H4 (cell line): ENCODE measurements around the gene RAET1G. TPM values are rescaled to one million over a fixed set of nuclear protein-coding genes. Genes with fewer than 3 reads are reported as not detected.
A peak's percentile ranks its signal among the peaks of the same experiment; 100 is the strongest.
"Not testable (repeated sequence)": the region's sequence is repeated elsewhere in the genome, so short reads cannot be mapped to it uniquely, and the experiment has no call there.

Source experiments
- DNase-seq: peaks from one replicate; pipeline ENCODE4 v3.0.0-alpha.2; 2015; ENCODE audit warnings: low spot score
- total RNA-seq: library from RNA; depleted of rRNA; stranded (reverse); fragments of >200 nt; shearing (Covaris generic); gene quantifications from 2 replicates; pipeline ENCODE4 v1.2.3, GENCODE V29; 2014

The RAET1G gene
- total RNA-seq, 1 experiment from 2014 or later: not detected

GRCh38 chr6:149935246-149935645, 12.3 kb upstream of the RAET1G start:
- DNase-seq: no peak

- DNase-seq: peak; percentile 51
Observed at GRCh38 chr6:149934249-149935156, 11.6 kb upstream of the RAET1G start.

DNA sequence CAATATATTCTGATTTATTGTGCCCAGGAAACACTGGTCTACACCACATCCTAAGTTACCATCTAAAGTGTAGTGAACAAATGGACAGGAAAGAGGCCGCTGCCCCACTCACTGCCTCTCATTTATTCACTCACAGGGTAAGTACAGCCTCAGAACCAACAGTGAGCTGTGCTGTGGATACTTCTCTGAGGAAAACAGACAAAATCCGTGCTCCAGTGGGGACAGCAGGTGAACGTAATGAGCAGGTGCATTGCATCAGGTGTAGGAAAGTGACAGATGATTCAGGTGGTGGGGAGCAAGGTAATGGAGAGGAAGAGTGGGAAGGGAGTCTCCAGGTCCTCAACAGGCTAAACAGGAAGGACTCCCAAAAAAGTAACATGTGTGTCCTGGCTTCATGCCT, 10.5 kb upstream of the RAET1G start:
- DNase-seq: no peak

DNA sequence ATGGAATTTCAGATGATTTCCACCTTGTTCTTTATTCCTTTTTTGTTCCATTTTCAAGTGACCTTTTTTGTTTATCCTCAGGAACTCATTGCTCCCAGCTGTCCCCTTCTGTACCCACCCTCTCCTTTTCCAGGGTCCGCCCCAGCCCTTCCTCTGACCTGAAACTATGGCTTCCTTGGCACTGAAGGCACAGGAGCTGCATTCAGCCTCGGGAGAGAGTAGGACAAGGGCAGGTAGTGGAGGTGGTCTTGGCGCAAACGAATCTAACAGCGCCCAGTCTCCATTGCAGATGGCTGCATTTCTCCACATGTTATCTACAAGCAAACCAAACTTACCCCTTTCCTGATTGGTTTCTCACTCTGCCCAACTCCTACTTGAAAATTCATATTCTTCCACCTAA, 10.1 kb upstream of the RAET1G start:
- no peak for DNase-seq

DNA sequence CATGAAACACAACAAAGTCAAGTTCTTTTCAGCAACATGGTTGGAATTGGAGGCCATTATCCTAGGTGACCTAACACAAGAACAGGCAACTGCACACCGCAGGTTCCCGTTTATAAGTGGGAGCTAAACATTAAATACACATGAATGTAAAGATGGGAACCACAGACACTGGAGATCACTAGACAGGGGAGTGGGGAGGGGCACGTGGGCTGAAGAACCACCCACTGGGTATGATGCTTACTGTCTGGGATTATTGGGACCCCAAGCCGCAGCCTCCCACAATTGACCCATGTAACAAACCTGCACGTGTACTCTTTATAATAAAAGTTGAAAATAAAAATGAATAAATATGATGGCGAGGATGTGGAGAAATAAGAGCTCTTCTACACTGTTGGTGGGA, 8.6 kb upstream of the RAET1G start:
- no peak for DNase-seq

- DNase-seq: no peak
Observed at GRCh38 chr6:149929422-149929821, 6.5 kb upstream of the RAET1G start.

DNA sequence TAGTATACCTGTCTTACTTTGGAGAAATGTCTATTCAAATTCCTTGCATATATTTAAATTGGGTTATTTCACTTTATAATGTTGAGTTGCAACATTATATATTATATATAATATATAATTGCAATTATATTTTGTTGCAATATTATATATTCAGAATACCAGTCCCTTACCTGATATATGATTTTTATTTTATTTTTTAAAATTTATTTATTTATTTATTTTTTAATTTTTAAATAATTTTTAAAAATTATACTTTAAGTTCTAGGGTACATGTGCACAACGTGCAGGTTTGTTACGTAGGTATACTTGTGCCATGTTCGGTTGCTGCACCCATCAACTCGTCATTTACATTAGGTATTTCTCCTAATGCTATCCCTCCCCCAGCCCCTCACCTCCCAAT, 4.1 kb upstream of the RAET1G start:
- not testable (repeated sequence) for DNase-seq

DNA sequence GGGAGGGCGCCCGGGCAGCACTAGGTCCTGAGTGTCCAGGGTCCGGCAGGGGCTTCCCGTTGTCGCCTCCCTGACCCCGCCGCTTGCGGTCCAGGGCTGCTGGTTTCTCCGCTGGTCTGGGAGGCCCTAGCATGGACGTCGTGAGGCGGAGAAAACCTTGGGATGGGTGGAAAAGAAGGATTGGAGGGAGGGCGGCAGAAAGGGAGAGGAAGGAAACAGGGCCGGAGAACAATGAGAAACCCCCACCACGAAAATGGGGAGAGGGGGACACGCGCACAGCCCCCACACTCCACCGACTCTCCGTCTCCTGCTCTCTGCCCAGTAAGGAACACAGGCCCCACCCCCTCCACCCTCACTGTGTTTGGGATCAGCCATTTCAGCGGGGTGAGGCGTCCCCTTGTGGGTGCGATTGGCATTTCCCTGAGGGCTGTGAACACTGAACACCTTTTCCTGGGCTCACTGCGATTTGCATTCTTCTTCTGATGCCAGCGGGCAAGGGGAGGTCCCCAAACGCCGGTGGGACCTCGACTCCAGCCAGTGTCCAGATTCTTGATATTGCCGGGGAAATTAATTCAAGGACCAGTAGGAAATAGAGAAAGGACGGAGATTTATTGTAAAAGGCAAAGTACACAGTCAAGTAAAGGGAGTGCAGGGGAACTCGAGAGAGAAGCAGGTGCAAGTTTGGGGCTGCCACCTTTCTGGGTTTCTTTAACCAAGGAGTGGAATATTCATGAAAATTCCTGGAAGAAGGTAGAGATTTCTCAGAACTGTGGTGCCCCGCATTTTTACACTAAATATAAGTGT, 3.3 kb upstream of the RAET1G start:
- DNase-seq: peak; percentile 58

GRCh38 chr6:149925253-149925973, 2.5 kb upstream of the RAET1G start:
- DNase-seq: no peak

DNA sequence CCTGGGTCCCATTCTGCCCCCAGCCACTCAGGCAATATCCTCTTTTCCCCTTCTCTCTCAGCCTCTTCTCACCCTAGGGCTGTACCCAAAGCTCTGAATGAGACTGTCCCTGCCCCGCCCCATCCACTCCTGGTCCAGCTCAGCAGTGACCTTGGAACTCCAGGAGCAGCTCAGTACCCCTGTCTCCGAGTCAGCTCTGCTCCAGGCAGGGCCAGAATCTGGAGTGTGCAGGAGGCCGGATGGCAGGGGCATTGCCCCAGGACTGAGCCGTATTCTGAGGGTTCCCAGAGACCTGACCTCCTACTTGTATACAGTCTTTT, 2.0 kb upstream of the RAET1G start:
- no peak for DNase-seq

- no peak for DNase-seq
Observed at GRCh38 chr6:149924206-149924932, 1.4 kb upstream of the RAET1G start.

DNA sequence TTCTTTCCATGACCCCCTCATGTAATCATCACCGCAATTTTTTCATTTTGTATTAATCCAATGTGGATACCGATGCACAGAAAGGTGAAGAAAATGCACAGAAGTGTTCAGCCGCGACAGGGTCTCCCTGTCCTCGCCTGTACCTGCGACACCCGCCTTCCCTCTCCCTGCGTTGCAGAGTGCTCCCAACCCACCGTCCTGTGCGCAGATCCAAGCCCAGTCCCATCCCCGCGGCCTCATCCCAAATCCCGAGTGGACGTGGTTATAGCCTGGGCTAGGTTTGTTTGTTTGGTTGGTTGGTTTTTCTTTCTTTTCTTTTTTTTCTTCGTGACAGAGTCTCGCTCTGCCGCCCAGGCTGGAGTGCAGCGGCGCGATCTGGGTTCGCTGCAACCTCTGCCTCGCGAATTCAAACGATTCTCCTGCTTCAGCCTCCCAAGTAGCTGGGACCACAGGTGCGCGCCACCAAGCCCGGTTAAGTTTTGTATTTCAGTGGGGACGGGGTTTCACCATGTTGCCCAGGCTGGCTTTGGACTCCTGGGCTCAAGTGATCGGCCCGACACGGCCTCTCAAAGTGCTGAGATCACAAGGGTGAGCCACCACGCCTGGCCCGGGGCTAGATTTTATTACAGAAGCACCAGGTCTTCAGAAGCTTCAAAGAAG, 536 bp upstream of the RAET1G start:
- DNase-seq: no peak

DNA sequence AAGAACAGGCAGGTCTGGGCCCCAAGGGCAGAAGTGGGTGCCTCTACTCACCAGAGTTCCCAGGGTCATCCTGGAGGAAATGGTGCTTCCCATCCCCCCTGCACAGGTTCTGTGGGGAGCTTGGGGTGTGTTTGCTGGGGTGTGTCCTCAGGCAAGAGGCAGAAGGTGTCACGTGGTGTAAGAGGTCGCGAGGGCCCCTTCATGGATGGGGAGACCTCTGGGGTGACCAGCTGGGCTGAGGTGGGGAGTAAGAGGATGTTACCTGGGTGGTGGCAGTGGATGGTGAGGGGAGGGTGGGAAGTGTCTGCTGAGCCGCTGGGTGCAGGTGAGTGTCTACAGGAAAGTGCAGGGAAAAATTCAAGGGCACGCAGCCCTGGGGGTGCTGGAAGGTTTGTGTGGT, 830 bp downstream of the RAET1G start:
- DNase-seq: not testable (repeated sequence)

- no peak for DNase-seq
Observed at GRCh38 chr6:149921361-149921760, 1.6 kb downstream of the RAET1G start.

- no peak for DNase-seq
Observed at GRCh38 chr6:149919834-149920225, 3.1 kb downstream of the RAET1G start.

DNA sequence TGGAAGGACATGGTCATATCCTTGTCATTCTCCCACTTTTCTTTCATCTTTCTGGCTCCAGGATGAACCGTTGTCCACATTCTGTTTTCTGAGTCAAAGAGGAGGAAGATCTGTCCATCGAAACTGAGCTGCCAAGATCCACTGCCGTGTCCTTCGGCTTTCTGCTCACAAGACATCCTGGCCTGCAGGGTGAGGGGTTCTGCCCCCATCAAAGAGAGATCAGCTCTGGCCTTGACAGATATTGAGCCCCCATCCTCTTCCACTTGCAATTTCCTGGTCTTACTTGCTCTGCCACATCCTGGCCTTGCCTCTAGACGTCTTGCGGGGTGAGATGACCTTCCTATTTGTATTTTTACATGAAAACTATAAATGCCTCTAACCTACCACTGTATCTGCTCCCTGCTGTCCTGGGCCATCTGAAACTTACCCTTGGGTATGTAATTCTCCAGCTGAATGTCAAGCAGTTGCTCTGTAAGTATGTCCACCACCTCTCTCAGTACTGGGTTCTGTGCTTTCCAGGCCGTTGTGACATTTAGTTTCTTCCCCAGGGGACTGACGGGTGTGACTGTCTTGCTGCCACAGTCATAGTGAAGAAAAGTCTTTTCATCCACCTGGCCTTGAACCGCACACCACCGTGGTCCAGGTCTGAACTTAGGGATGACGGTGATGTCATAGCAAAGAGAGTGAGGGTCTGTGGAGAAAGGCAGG, 3.6 kb downstream of the RAET1G start:
- DNase-seq: not testable (repeated sequence)

DNA sequence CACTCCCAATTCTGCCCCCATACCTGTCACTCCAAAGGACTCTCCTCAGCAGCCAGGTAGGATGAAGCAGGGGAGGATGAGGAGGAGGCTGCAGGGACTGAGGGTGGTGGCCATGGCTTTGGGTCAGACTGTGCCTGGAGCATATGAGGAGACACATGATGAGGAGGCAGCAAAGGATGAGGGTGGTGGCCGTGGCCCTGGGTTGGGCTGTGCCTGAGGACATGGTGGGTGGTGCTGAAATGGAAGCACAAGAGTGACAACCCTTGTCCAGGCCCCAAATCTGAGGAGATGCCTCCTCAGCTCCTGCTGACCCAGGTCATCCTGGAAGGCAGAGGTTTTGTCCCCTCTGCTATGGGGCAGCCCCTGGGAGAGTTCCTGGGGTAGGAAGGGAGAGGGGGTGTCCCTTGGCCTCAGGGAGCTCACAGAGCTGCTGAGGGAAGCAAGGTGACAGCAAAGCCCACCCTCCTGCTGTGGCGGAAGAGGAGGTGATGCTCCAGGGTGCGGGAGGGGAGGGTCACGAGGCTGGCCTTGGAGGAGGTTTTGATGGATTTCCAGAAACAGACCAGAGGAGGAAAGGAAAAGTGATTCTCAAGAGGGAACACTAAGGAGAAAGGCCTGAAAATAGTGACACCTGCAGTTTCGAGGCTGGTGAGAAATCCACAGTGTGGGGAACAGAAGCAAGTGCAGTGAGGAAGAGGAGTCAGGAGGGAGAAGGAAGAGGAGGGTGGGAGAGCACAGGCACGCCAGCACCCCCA, 4.6 kb downstream of the RAET1G start:
- no peak for DNase-seq

- no peak for DNase-seq
Observed at GRCh38 chr6:149917679-149918078, 5.2 kb downstream of the RAET1G start.

- no peak for DNase-seq
Observed at GRCh38 chr6:149915970-149916865, 6.7 kb downstream of the RAET1G start.
